Measurements from ENCODE around the gene MTCL1.

GRCh38 chr18:8803957-8804356, 98.6 kb downstream of the MTCL1 start:
- TF ChIP-seq YY1 (IDR thresholded peaks at IDR 0.05; ENCODE audit: insufficient read depth, insufficient read length) = no peak
- TF ChIP-seq SUZ12 (IDR thresholded peaks at IDR 0.05; ENCODE audit: extremely low read depth, insufficient read depth, insufficient read length) = no peak

Data from NT2/D1 (cell line).